HL-60 (cell line): ENCODE results near the gene SERP2.

ENCODE experiments used
- GABPA ChIP-seq: IDR thresholded peaks from 2 replicates; pipeline ENCODE4 v1.6.1; 2012; ENCODE audit warnings: low read depth
- POLR2AphosphoS5 ChIP-seq: IDR thresholded peaks from 2 replicates; pipeline ENCODE4 v1.6.1; 2012; ENCODE audit warnings: low read depth
- TF ChIP-seq, protein P1 (sequence below): IDR thresholded peaks from one replicate; pipeline ENCODE4 v1.5.1; 2011; ENCODE audit warnings: low read length, control low read depth, inconsistent platforms; ENCODE audit not compliant: insufficient read depth

DNA sequence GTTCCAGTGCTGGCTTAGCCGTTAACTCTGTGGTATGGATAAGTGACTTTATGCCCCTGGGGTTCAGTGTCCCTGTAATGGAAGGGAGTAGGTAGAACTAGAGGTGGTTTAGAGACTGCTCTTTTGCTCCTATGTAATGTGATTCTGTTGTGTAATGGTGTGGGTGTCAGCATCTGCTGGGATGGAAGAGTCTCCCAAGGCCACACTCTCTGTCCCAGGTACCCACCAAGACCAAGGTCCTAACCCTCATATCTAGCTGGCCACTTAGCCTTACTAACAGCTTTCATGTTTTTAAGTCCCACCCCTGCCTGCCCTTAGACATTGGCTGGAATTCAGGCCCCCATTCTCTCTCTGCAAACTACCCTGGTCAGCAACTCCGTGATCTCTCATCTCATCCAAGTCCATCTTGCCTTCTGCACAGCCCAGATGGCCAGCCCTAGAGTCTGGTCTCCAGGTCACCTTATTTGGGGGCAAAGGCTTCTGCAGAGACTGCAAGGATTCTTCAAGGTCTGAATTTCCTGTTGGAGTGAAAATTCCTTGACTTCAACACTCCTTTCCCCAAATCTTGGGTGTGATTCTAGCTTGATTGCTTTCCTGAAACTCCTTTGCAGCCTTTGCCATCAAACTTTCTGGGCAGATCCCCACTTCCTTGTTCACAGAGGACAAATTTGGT lies 48.4 kb downstream of the SERP2 start:
- TF ChIP-seq, protein P1, sequence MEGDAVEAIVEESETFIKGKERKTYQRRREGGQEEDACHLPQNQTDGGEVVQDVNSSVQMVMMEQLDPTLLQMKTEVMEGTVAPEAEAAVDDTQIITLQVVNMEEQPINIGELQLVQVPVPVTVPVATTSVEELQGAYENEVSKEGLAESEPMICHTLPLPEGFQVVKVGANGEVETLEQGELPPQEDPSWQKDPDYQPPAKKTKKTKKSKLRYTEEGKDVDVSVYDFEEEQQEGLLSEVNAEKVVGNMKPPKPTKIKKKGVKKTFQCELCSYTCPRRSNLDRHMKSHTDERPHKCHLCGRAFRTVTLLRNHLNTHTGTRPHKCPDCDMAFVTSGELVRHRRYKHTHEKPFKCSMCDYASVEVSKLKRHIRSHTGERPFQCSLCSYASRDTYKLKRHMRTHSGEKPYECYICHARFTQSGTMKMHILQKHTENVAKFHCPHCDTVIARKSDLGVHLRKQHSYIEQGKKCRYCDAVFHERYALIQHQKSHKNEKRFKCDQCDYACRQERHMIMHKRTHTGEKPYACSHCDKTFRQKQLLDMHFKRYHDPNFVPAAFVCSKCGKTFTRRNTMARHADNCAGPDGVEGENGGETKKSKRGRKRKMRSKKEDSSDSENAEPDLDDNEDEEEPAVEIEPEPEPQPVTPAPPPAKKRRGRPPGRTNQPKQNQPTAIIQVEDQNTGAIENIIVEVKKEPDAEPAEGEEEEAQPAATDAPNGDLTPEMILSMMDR, result no peak
- TF ChIP-seq POLR2AphosphoS5 (no peak), GABPA (no peak)
